Measurements from ENCODE around the gene CCT4. TPM values are rescaled to one million over a fixed set of nuclear protein-coding genes. Genes with fewer than 3 reads are reported as not detected.
"Not testable (repeated sequence)": the region's sequence is repeated elsewhere in the genome, so short reads cannot be mapped to it uniquely, and the experiment has no call there.

Gene CCT4
- total RNA-seq, 1 donor from 2014 or later: 88.2 TPM

- Histone ChIP-seq H3K4me3 (peak overlapping the region; percentile 75), H3K27me3 (no peaks in the 10 kb centered on the region), H3K9me3 (no peaks in the 10 kb centered on the region), H3K27ac (peak overlapping the region; percentile 39), H3K36me3 (no peaks in the 10 kb centered on the region), H3K4me1 (peaks cover 10% of the 10 kb centered on the region)
- ATAC-seq (peak; percentile 96), DNase-seq (no peak)
- no peak for TF ChIP-seq CTCF (IDR thresholded peaks at IDR 0.05)
- intact Hi-C loops (cut with DNase I): no loop called here
Observed at GRCh38 chr2:61854564-61855317, 33.7 kb downstream of the CCT4 start.

- H3K36me3 ChIP-seq: no peaks in the 10 kb centered on the region
- H3K27ac ChIP-seq: peak within 1 kb of the TSS; percentile 73
- H3K4me3 ChIP-seq: peak within 1 kb of the TSS; percentile 75
- no peaks in the 10 kb centered on the region for H3K27me3 ChIP-seq
- intact Hi-C loops (cut with DNase I): no loop called here
- ATAC-seq: peak; percentile 93
- peak; percentile 94 for DNase-seq
- peaks cover 10% of the 10 kb centered on the region for H3K4me1 ChIP-seq
- no peaks in the 10 kb centered on the region for H3K9me3 ChIP-seq
- no peak for TF ChIP-seq CTCF (IDR thresholded peaks at IDR 0.05)
Observed at GRCh38 chr2:61853847-61854563, 34.5 kb downstream of the CCT4 start, which contains the start of gene FAM161A. Gene FAM161A (minus strand): TSS chr2:61854060. CDS start chr2:61854041, 19 bp downstream.

- no peaks in the 10 kb centered on the region for H3K36me3 ChIP-seq
- intact Hi-C loops (cut with DNase I): no loop called here
- peak overlapping the region; percentile 73 for H3K27ac ChIP-seq
- no peak for TF ChIP-seq CTCF (IDR thresholded peaks at IDR 0.05)
- H3K4me1 ChIP-seq: peaks cover 10% of the 10 kb centered on the region
- ATAC-seq (peak; percentile 87), DNase-seq (peak; percentile 87)
- no peaks in the 10 kb centered on the region for H3K9me3 ChIP-seq
- no peaks in the 10 kb centered on the region for H3K27me3 ChIP-seq
- peak overlapping the region; percentile 75 for H3K4me3 ChIP-seq
Observed at GRCh38 chr2:61853086-61853846, 35.2 kb downstream of the CCT4 start.

- H3K27ac ChIP-seq; DNase-seq; intact Hi-C loops (cut with DNase I); ATAC-seq; H3K36me3 ChIP-seq; H3K27me3 ChIP-seq; H3K4me3 ChIP-seq; H3K9me3 ChIP-seq: not testable (repeated sequence)
- peaks cover 10% of the 10 kb centered on the region for H3K4me1 ChIP-seq
Observed at GRCh38 chr2:61851270-61851669, 37.2 kb downstream of the CCT4 start.

GRCh38 chr2:61845320-61845719 is 43.1 kb downstream of the CCT4 start:
- intact Hi-C loops (cut with DNase I): no loop called here
- H3K4me1 ChIP-seq: no peaks in the 10 kb centered on the region
- no peak for TF ChIP-seq CTCF (IDR thresholded peaks at IDR 0.05)
- no peaks in the 10 kb centered on the region for H3K36me3 ChIP-seq
- no peak overlapping the region for H3K4me3 ChIP-seq
- DNase-seq: no peak
- no peaks in the 10 kb centered on the region for H3K9me3 ChIP-seq
- no peak overlapping the region for H3K27ac ChIP-seq
- H3K27me3 ChIP-seq: no peaks in the 10 kb centered on the region
- ATAC-seq: no peak

Data from upper lobe of right lung (tissue), 1 donor.